HCT116 (cell line): Measurements from ENCODE around the gene ZNF775.

Experiments
- SRF ChIP-seq: IDR thresholded peaks from 2 replicates; pipeline ENCODE4 v1.6.1; 2012; ENCODE audit warnings: low read depth
- TF ChIP-seq, protein P1 (sequence below): IDR thresholded peaks from 2 replicates; pipeline ENCODE4 v1.6.1; 2012; ENCODE audit warnings: low read depth
- TF ChIP-seq, protein P2 (sequence below), 3 experiments: fragments of 200-600 bp in 1 of 3; sonication (generic) in 1 of 3; IDR thresholded peaks in 2 of 3; conservative IDR thresholded peaks in 1 of 3; 2 replicates each; pipeline ENCODE4 v1.5.1; 2012 to 2017; ENCODE audit warnings: low read depth in 2 of 3, low read length in 2 of 3, antibody characterized with exemption in 1 of 3, borderline replicate concordance in 1 of 3, control low read depth in 1 of 3, mild to moderate bottlenecking in 1 of 3, mixed read lengths in 1 of 3, mixed run types in 1 of 3, moderate library complexity in 1 of 3; ENCODE audit not compliant: insufficient read depth in 1 of 3

DNA sequence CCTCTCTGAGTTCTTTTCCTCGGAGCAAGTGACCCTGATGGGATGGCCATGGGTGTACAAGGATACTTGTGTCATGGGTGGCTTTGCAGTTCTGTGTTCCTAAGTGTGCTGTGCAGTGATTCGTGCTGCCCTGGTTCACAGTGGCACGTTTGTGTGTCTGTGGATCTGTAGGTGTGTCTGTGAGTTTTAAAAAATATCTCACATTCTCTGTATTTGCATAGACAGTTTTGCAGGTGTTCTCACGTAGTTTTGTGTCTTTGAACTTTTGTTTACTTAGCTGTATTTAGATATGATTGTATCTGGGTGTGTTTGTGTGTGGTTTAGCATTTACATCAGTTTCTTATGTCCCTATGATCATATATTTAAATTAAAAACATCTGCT is 3.7 kb downstream of the ZNF775 start:
- TF ChIP-seq, protein P1, sequence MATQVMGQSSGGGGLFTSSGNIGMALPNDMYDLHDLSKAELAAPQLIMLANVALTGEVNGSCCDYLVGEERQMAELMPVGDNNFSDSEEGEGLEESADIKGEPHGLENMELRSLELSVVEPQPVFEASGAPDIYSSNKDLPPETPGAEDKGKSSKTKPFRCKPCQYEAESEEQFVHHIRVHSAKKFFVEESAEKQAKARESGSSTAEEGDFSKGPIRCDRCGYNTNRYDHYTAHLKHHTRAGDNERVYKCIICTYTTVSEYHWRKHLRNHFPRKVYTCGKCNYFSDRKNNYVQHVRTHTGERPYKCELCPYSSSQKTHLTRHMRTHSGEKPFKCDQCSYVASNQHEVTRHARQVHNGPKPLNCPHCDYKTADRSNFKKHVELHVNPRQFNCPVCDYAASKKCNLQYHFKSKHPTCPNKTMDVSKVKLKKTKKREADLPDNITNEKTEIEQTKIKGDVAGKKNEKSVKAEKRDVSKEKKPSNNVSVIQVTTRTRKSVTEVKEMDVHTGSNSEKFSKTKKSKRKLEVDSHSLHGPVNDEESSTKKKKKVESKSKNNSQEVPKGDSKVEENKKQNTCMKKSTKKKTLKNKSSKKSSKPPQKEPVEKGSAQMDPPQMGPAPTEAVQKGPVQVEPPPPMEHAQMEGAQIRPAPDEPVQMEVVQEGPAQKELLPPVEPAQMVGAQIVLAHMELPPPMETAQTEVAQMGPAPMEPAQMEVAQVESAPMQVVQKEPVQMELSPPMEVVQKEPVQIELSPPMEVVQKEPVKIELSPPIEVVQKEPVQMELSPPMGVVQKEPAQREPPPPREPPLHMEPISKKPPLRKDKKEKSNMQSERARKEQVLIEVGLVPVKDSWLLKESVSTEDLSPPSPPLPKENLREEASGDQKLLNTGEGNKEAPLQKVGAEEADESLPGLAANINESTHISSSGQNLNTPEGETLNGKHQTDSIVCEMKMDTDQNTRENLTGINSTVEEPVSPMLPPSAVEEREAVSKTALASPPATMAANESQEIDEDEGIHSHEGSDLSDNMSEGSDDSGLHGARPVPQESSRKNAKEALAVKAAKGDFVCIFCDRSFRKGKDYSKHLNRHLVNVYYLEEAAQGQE: no peak
- TF ChIP-seq SRF: no peak
- TF ChIP-seq, protein P2, sequence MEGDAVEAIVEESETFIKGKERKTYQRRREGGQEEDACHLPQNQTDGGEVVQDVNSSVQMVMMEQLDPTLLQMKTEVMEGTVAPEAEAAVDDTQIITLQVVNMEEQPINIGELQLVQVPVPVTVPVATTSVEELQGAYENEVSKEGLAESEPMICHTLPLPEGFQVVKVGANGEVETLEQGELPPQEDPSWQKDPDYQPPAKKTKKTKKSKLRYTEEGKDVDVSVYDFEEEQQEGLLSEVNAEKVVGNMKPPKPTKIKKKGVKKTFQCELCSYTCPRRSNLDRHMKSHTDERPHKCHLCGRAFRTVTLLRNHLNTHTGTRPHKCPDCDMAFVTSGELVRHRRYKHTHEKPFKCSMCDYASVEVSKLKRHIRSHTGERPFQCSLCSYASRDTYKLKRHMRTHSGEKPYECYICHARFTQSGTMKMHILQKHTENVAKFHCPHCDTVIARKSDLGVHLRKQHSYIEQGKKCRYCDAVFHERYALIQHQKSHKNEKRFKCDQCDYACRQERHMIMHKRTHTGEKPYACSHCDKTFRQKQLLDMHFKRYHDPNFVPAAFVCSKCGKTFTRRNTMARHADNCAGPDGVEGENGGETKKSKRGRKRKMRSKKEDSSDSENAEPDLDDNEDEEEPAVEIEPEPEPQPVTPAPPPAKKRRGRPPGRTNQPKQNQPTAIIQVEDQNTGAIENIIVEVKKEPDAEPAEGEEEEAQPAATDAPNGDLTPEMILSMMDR (IDR thresholded peaks at IDR 0.05 in 2 of 3, conservative IDR thresholded peaks at IDR 0.05 in 1 of 3; ENCODE audit: borderline replicate concordance in 1 of 3, insufficient read depth in 1 of 3, low read depth in 2 of 3, low read length in 2 of 3): no peak
